ENCODE results near the gene PPT2.
"Not testable (repeated sequence)": the region's sequence is repeated elsewhere in the genome, so short reads cannot be mapped to it uniquely, and the experiment has no call there.

The PPT2 gene

DNA sequence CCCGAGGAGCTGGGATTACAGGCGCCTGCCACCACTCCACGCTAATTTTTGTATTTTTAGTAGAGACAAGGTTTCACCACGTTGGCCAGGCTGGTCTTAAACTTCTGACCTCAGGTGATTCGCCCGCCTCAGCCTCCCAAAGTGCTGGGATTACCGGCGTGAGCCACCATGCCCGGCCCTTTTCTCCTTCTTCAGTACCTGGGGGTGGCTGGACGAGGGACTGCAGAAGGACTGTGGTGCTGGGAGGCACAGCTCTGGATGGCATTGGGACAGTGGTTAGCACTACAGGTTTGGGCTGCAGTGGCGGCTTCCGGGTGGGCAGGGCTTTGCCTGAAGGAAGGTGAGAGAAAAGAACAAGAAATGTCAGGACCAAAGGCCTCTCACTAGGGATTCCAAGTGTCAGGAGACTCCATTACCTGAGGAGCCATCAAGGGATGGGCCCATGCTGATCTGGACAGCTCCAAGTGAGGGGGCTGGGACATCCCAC lies 33.3 kb upstream of the PPT2 start:
- no peak overlapping the region for H3K27ac ChIP-seq
- H3K4me3 ChIP-seq: no peak overlapping the region

DNA sequence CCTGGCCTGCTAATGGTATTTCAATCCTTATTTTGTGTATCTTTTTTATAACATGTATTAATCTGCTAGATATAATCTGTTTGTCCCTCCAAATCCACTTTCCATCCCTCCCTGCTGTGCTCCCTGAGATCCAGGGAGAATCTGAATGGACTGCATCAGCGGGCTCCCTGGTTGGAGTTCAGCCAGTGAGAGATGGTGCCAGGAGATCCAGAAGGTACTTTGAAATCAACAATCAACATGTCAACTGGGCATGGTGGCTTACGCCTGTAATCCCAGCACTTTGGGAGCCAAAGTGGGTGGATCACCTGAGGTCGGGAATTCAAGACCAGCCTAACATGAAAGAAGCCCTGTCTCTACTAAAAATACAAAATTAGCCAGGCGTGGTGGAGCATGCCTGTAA lies 30.3 kb upstream of the PPT2 start:
- H3K4me3 ChIP-seq: no peak overlapping the region
- no peak overlapping the region for H3K27ac ChIP-seq

DNA sequence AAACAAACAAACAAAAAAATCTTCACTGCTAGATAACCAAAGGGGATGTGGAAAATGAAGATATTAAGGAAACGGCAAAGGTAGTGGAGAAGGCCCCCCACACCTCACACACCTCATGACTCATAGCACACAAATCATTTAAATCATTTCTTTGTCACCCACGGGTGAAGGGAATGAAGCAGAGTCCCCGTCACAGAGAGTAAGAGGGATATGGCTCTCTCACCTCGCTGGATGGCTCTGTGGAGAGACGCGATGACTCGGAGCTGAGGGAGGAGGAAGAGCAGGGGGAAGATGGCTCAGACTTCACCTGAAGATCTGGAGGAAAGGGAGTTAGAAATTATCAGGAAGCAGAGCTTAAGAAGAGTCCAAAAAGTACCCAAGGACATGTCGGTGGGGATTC lies 27.1 kb upstream of the PPT2 start:
- Histone ChIP-seq H3K27ac (peak overlapping the region in 11 of 21 experiments; percentile 84 to 96 (median 91)), H3K4me3 (peak overlapping the region; percentile 55 to 96 (median 82))

DNA sequence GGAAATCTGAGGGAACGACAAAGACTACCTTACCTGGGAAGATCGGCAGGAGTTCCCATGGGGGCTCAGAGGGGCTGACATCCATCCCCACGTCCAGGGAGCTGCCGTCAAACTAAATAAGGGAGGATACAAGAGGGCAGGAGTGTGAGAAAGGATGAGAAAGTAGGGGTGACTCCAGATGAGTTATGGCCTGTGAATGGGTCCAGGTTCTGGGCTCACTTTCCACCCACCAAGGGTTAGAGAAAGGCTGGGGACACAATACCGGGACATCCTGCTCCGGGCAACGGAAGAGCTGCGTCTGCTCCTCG lies 26.6 kb upstream of the PPT2 start:
- Histone ChIP-seq H3K27ac (peak overlapping the region; percentile 35 to 96 (median 91)), H3K4me3 (peak overlapping the region; percentile 55 to 96 (median 82))

DNA sequence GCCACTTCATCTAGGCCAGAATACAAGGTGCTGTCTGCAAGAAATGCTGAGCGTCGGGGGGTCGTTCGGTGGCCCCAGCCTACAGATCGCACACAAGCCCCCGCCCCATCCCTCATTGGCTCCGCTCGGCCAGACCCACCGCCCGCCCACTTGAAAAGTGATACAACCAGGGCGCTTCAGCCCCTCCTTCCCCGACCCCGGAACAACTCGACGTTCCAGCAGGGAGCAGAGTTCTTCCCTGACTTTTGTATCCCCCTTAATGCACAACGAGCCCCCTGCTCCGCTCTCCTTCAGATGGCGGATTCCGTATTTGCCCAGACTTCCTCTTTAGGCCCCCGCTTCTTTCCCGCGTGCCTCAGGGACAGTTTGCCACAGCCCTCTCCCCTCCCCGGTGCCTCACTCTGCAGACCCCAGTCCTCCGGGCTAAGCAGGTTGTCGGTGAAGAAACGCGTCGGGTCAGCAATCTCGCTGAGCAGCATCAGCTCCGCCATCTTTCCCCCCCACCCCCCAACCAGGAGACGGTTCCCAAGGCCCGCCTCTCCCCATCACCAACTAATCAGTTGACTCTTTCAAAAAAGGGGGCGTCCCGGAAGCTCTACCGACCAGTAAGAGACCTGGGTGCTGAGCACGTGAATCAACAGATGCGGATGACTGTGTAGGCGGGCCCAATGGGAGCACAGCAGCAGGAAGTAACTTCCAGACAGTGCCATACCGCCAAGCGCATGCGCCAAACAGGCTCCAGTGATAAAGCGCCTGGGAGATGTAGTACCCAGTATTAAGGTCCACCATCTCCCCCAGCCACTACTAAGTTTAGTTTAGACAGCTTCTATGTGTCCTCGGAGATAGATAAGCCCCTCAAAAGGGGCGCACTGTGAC lies 26.0 kb upstream of the PPT2 start, which contains the start of gene ATF6B:
TSS of gene ATF6B (minus strand) at position 530 of the 876 bp plus-strand sequence. CDS start at position 491, 39 bp downstream.
- peak within 1 kb of the TSS; percentile 35 to 96 (median 91) for H3K27ac ChIP-seq
- H3K4me3 ChIP-seq: peak within 1 kb of the TSS; percentile 64 to 96 (median 82)

DNA sequence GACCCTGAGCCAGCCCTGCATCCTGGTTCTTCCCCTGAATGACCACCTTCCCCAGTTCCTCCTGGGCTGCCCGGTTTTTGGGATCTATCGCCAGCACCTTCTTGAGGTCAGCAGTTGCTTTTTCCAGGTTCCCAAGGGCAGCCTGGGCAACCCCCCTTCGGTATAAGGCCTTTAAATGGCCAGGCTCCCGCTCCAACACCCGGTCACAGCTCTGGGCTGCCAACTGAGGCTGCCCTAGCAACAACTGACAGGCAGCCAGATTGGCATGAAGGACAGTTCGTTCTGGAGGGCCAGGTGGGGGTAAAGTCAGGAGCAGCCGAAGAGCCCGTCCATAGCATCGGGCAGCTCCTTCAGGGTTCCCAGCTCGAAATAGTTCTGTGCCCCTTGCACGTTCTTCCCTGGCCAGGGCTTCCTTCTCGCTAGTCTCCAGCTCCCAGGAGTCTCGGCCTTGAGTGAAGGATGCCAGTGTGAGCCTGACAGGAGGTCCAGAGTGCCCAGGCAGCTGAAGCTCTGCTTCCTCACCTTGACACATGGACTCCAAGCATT lies 25.1 kb upstream of the PPT2 start:
- H3K4me3 ChIP-seq: peak overlapping the region in 6 of 7 experiments; percentile 45 to 96 (median 64)
- peak overlapping the region in 19 of 21 experiments; percentile 37 to 96 (median 88) for H3K27ac ChIP-seq

DNA sequence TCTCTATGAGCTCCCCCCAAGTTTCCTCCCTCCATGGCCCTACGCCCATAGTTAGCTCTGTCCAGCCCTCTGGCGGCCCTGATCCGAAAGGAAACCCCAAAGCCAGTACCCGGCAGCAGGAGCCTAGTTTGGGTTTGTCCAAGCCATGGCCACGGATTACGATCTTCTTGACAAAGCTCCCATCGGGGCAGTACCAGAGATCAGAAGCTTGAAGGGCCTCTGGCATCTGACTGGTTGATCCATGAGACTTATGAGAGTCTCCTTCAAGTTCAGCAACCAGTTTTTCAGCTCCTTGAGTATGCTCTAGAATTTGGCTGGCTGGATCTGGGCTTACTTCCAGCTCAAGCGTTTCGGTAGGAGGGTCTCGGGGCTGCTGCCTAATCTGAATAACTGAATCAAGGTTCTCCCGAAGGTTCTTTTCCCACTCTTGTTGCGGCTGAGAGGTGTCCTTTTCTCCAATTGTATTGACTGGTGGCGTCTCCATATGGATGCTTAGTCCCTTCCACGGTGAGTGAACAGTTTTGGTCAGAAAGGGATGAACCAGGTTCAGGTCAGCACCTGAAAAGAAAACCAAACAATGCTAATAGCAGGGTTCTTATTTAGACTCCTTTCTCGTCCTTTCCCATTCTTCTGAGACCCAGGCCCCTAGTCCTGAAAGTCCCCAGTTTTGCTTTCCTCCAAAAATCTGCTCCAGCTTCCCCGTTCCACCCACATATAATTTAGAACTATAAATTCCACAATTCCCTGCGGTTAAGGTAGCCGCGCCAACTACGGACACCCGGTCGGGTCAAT lies 24.4 kb upstream of the PPT2 start:
- peak overlapping the region in 20 of 21 experiments; percentile 72 to 96 (median 88) for H3K27ac ChIP-seq
- H3K4me3 ChIP-seq: peak overlapping the region; percentile 43 to 82 (median 62)

DNA sequence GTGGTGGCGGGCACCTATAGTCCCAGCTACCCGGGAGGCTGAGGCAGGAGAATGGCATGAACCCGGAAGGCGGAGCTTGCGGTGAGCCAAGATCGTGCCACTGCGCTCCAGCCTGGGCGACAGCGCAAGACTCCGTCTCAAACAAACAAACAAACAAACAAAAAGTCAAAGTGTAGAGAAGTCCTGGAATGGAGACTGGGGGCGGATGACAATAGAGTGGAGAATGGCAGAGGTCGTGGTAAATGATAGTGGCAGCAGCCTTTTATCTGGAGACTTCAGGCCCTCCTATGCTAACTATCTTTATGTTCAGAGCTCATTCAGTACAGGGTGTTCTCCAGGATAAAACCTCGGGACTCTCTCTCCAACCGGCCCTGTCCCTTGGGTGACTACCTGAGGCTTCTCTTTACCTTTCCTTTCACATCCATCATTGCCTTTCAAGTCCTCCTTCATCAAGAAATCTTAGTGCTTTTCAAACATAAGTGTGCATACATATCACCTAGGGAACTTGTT lies 22.4 kb upstream of the PPT2 start:
- Histone ChIP-seq H3K27ac (peak overlapping the region in 13 of 21 experiments; percentile 12 to 91 (median 35)), H3K4me3 (no peak overlapping the region)

DNA sequence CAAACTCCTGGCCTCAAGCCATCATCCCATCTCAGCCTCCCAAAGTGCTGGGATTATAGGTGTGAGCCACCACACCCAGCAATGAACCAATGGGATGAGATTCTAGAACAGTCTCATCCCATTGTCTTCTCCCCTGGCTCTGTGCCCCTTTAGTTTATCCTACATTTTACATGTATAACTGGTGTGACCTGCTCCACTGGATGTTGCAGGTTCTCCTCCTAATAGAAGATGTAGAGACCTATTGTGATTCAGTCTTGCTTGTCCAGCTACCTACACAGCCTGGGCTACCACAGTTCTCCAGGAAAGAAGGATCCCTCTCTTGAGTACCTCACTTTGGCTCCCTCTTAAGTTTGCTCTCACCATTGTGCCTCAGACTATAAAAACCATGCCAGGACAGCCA lies 21.8 kb upstream of the PPT2 start:
- Histone ChIP-seq H3K4me3 (no peak overlapping the region), H3K27ac (peak overlapping the region in 13 of 21 experiments; percentile 6 to 75 (median 59))

DNA sequence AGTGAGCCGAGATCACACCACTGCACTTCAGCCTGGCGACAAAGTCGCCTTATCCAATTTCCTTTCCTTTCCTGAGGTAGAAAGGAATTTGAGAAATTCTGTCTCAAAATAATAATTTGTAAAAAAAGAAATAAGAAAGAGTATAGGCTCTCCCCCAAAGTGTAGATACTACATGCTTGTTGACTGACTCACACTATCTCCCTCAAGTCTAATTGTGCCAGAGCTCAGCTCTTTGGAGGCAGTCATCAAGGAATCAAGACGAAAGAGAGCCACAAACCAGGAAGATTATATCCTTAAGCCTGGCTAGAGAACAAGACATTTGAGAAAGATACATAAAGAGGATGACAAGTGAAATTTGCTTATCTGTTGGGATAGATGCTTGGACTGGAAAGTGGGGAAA lies 20.2 kb upstream of the PPT2 start:
- H3K27ac ChIP-seq: no peak overlapping the region
- H3K4me3 ChIP-seq: no peak overlapping the region

DNA sequence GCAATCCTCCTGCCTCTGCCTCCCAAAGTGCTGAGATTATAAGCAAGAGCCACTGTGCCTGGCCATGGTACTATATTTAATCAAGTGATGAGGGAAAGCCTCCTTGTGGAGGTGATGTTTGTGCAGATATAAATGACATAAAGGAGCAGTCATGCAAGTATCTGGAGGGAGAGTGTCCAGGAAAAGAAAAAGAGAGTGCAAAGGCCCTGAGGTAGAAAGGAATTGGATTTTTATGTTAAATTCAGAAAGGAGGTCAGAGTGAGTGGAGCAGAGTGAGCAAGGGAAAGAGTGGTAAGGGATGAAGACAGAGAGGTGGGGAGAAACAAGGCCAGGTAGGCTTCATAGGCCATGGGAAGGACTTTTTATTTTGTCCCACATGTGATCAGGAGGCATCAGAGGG lies 16.5 kb upstream of the PPT2 start:
- H3K27ac ChIP-seq: no peak overlapping the region

DNA sequence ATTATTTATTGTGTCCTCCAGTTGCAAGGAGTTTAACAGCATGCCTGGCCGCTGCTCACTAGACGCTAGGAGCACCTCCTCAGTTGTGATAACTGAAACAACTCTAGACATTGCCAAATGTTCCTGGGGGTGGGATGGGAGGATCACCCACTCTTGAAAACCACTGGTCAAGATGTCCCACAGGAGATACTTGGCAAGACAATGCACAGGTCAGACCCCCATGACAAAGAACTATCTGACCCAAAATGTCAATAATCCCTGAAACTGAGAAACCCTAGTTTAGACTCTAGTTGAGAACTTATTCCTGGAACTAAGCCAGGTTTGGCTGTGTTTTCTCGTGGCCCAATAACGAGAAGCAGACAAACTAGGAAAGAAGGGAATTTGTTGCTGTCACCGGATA lies 14.4 kb upstream of the PPT2 start:
- H3K27ac ChIP-seq: peak overlapping the region in 1 of 21 experiments; percentile 5
- no peak overlapping the region for H3K4me3 ChIP-seq

More for the DNA sequence above, 16.5 kb upstream of the PPT2 start:
- no peak overlapping the region for H3K4me3 ChIP-seq

DNA sequence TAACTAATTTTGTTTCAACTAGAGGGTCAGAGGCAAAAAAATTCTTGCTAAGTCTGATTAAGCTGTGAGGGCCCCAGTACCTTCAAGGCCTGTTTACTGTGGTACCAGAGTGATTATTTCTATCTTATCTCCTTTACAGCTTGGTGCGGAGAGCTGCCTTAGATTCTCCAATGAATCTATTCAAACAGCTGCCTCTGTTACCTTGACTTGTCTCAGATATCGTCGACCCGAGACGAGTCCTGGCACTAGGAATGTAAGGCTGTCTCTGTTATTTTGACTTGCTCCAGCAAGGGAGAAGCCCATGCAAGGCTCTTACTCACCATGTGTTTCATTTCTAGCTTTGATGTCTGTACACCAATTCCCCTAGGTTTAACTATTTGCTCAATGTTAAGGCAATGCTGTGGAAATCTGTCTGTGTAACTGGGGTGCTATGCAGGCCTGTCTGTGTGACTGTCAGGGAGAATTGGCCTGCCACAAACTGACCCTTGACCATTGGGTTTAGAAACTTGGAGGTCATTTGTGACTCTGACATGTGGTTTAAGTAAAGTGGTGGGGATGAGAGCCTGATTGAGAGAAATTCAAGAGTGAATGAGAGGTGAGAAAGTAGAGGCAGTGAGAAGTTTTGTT lies 13.4 kb upstream of the PPT2 start:
- Histone ChIP-seq H3K4me3 (no peak overlapping the region), H3K27ac (no peak overlapping the region)

DNA sequence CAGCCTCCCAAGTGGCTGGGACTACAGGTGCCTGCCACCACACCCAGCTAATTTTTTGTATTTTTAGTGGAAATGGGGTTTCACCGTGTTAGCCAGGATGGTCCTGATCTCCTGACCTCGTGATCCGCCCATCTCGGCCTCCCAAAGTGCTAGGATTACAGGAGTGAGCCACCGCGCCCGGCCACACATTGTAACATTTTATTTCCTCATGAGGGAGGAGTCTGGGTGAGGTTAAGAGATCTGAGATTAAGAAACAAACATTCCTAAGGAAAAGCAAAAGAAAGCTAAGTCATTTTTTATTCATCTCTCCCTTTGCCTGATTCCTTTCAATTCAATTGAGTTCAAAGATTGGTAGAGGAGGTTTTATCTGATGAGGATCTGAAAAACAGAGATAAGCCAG lies 9.7 kb upstream of the PPT2 start:
- H3K4me3 ChIP-seq: not testable (repeated sequence)
- H3K27ac ChIP-seq: peak overlapping the region in 6 of 21 experiments; percentile 16 to 35 (median 19)

DNA sequence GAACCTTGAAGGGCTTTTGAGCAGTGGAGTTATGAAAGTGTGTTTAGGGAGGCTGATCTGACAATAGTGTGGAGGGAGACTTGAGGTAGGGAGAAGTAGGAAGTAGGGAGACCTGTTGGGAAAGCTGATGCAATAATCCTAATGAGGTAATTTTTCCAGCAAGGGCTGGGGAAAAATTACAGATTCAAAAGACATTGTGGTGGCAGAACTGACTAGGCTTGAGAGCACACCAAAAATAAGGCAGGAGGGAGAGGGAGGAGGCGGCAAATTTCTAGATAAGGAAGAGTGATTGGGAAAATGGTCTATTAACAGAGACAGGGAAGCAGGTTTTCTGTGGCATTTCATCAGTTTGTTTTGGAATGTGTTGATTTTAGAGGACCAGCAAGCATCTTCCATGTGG lies 7.7 kb upstream of the PPT2 start:
- Histone ChIP-seq H3K4me3 (no peak overlapping the region), H3K27ac (peak overlapping the region in 1 of 21 experiments; percentile 19)

DNA sequence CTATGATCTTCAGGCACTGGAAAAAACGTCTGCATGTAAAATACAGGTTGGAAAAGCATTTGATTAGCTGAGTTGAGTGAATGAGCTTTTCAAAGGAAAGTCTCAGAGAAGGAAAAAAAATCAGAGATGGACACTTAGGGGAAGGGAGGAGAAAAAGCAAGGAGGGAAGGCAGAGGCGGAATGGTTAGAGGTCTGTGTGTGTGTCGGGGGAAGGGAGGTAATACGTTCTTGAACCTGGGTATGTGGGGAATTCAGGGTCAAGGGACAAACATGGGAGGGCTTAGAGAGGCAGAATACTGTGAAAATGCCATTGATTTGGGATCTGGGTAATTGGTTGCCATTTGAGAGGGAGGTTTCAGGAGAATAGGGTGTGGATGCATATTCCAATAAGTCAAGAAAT lies 7.3 kb upstream of the PPT2 start:
- Histone ChIP-seq H3K4me3 (no peak overlapping the region), H3K27ac (peak overlapping the region in 1 of 21 experiments; percentile 19)

DNA sequence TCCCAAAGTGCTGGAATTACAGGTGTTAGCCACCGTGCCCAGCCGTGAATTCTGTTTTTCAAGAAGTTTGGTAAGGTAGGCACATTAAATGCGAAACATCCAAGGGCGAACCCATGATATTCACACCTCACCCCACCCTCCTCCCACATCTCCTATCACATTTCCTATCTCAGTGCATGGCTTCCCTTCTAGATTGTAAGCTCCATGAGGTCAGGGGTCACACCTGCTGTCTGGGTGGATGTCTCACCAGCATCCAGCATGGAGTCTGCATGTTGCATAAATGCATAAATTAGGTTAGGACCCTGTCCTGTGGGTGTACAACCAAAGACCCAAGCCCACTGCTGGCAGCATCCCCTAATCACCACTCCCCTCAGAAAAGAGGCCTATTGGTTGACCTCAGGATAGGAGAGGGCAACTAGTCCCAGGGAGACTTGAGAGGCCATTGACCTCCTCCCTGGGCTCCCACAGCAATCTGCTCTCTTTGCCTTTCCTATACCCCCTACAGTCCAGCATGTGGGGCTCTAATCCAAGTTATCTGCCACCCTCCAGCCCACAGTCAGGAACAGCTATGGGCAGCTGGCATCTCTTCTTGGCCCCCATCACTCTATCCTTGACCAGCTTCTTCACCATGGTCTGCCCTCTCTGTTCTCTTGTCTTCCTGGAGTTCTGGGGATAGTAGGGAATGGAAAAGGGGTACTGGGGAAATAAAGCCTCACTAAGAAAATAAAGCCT lies 6.4 kb upstream of the PPT2 start:
- peak overlapping the region in 1 of 7 experiments; percentile 43 for H3K4me3 ChIP-seq
- no peak overlapping the region for H3K27ac ChIP-seq

DNA sequence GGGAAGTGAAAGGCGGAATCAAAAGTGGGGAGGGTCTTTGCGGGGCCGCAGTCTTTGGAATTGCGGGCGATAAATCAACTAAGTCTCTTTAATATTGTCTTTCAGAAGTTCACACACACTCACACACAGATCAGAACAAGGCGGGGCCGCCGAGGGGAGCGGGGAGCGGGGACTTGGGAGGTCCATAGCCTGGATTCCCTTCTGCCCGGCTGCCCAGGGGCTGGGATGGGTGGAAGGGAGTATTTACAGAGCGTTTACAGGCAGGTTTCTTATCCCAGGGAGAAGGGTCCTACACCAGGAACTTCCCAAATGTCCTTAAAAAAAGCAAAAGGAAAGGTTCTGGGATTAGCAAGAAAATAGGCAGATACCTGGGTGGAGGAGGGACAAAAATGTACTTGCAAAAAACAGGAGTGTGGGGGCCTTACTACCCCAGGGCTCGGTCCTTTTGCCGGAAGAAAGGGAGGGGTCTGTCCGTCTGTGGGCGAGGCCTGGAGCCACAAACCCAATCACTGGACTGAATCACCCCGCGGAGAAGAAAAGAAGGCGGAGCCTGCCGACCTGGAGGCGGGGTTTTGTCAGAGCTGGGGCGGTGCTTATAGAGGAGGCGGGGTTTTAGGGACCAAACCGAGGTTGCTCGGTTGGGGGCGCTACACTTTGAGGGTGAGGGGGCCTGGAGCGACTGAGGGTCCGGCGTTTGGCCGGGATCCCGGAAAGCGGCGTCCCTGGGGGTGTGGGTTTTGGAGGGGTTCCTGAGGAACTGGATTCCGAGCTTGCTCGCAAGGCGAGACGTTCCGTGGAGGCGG lies 5.5 kb upstream of the PPT2 start:
- Histone ChIP-seq H3K27ac (peak overlapping the region in 7 of 21 experiments; percentile 15 to 59 (median 44)), H3K4me3 (peak overlapping the region; percentile 15 to 43 (median 25))

Measured in skin epidermis (tissue), 12 donors.